Prostate gland (tissue), 2 donors: Measurements from ENCODE around the gene PCDHGB7.

ENCODE experiments used
- CTCF ChIP-seq, 4 experiments: fragments of 200-600 bp in 2 of 4; fragments of 450-650 bp in 2 of 4; sonication (generic) in 2 of 4; IDR thresholded peaks; 1 replicate in 3 of 4; 2 replicates in 1 of 4; pipeline ENCODE4 v1.5.1; 2016 to 2019; ENCODE audit warnings: antibody characterized with exemption in 4 of 4, mild to moderate bottlenecking in 2 of 4, moderate library complexity in 2 of 4
- POLR2A ChIP-seq: fragments of 450-650 bp; IDR thresholded peaks from one replicate; pipeline ENCODE4 v1.6.1; 2016; ENCODE audit warnings: antibody characterized with exemption, mild to moderate bottlenecking
- POLR2AphosphoS5 ChIP-seq: sonication (generic); formaldehyde crosslinking; IDR thresholded peaks from one replicate; pipeline ENCODE4 v1.6.1; 2017; ENCODE audit warnings: antibody characterized with exemption

GRCh38 chr5:141393267-141393666 lies 24.2 kb upstream of the PCDHGB7 start:
- no peak for TF ChIP-seq CTCF (IDR thresholded peaks at IDR 0.05)
- TF ChIP-seq POLR2AphosphoS5: no peak
- TF ChIP-seq POLR2A: no peak
